HepG2 (cell line): ENCODE data around the gene TUFM. TPM values are rescaled to one million over a fixed set of nuclear protein-coding genes. Genes with fewer than 3 reads are reported as not detected.

ENCODE experiments used
- CERS6 ChIP-seq: sonication (generic); formaldehyde crosslinking; IDR thresholded peaks from 2 replicates; pipeline ENCODE4 v1.5.0; 2020; ENCODE audit warnings: missing genetic modification reagents
- CTCF ChIP-seq: sonication (generic); formaldehyde crosslinking; IDR thresholded peaks from 2 replicates; pipeline ENCODE4 v1.5.0; 2020; ENCODE audit warnings: mild to moderate bottlenecking, missing genetic modification reagents, moderate library complexity
- FOXK1 ChIP-seq: sonication (generic); formaldehyde crosslinking; IDR thresholded peaks from 2 replicates; pipeline ENCODE4 v1.4.0; 2020; ENCODE audit warnings: low read depth, missing genetic modification reagents, borderline replicate concordance
- GMEB2 ChIP-seq: IDR thresholded peaks from 2 replicates; pipeline ENCODE4 v1.6.1; 2016; ENCODE audit warnings: missing biosample characterization, missing genetic modification reagents, low read depth
- GZF1 ChIP-seq: sonication (generic); formaldehyde crosslinking; IDR thresholded peaks from 2 replicates; pipeline ENCODE4 v1.5.1; 2020; ENCODE audit warnings: mild to moderate bottlenecking, missing genetic modification reagents
- HHEX ChIP-seq: IDR thresholded peaks from 2 replicates; pipeline ENCODE4 v1.6.1; 2016; ENCODE audit warnings: control low read depth
- IRF9 ChIP-seq: sonication (generic); formaldehyde crosslinking; IDR thresholded peaks from 2 replicates; pipeline ENCODE4 v1.8.0; 2022; ENCODE audit warnings: missing genetic modification reagents, mild to moderate bottlenecking, borderline replicate concordance
- ISL2 ChIP-seq: sonication (generic); formaldehyde crosslinking; IDR thresholded peaks from 2 replicates; pipeline ENCODE4 v1.5.0; 2020; ENCODE audit warnings: missing genetic modification reagents
- NR2F1 ChIP-seq, 2 experiments: fragments of 450-650 bp in 1 of 2; formaldehyde crosslinking in 1 of 2; IDR thresholded peaks; 2 replicates each; pipeline versions ENCODE4 v1.5.0 to v1.6.1; 2016 to 2020; ENCODE audit warnings: mild to moderate bottlenecking in 1 of 2, missing compliant biosample characterization in 1 of 2, missing genetic modification reagents in 1 of 2, moderate library complexity in 1 of 2
- PCBP2 ChIP-seq: fragments of 200-400 bp; formaldehyde crosslinking; optimal IDR thresholded peaks from 2 replicates; pipeline ENCODE3; 2018; ENCODE audit warnings: low read length, low read depth; ENCODE audit not compliant: poor library complexity, severe bottlenecking
- POLR2AphosphoS5 ChIP-seq: IDR thresholded peaks from 2 replicates; pipeline ENCODE4 v1.6.1; 2012; ENCODE audit warnings: low read depth, low read length
- SNAI1 ChIP-seq: sonication (generic); formaldehyde crosslinking; IDR thresholded peaks from 2 replicates; pipeline ENCODE4 v1.5.0; 2020; ENCODE audit warnings: mild to moderate bottlenecking, missing genetic modification reagents, borderline replicate concordance
- SP2 ChIP-seq: sonication (generic); formaldehyde crosslinking; IDR thresholded peaks from 2 replicates; pipeline ENCODE4 v1.5.1; 2020; ENCODE audit warnings: mild to moderate bottlenecking, missing genetic modification reagents
- SRF ChIP-seq: IDR thresholded peaks from 2 replicates; pipeline ENCODE4 v1.6.1; 2011; ENCODE audit warnings: mild to moderate bottlenecking, low read depth, low read length, moderate library complexity
- TCF7 ChIP-seq: sonication (generic); IDR thresholded peaks from 2 replicates; pipeline ENCODE4 v1.6.1; 2016; ENCODE audit warnings: antibody characterized with exemption, low read depth
- U2AF1 ChIP-seq: fragments of 200-400 bp; formaldehyde crosslinking; optimal IDR thresholded peaks from 2 replicates; pipeline ENCODE3; 2017; ENCODE audit warnings: mild to moderate bottlenecking, low read depth, low read length
- ZBTB39 ChIP-seq: sonication (generic); formaldehyde crosslinking; IDR thresholded peaks from 2 replicates; pipeline ENCODE4 v1.5.0; 2020; ENCODE audit warnings: missing genetic modification reagents
- ZFP91 ChIP-seq: sonication (generic); formaldehyde crosslinking; IDR thresholded peaks from 2 replicates; pipeline ENCODE4 v1.9.0; 2022; ENCODE audit warnings: missing genetic modification reagents, mild to moderate bottlenecking, borderline replicate concordance
- ZNF598 ChIP-seq: sonication (generic); formaldehyde crosslinking; IDR thresholded peaks from 2 replicates; pipeline ENCODE4 v1.5.1; 2020; ENCODE audit warnings: mild to moderate bottlenecking, missing genetic modification reagents, borderline replicate concordance
- polyA plus RNA-seq, 8 experiments: library from polyadenylated mRNA; depleted of rRNA in 3 of 8; stranded (reverse) in 7 of 8; unstranded in 1 of 8; fragments of >200 nt; fragmentation: Illumina TruSeq in 4 of 8; extraction: Trizol in 4 of 8; gene quantifications; 2 replicates each; pipeline versions ENCODE4 v1.2.1 to v1.2.3, GENCODE V29; 2011 to 2016; ENCODE audit warnings: low read depth in 4 of 8, missing spikeins in 1 of 8, mixed read lengths in 1 of 8; ENCODE audit not compliant: insufficient read depth in 1 of 8
- total RNA-seq, 5 experiments: library from RNA; depleted of rRNA; stranded (reverse); fragments of >200 nt; fragmentation: Illumina TruSeq; extraction: Trizol; gene quantifications; 2 replicates each; pipeline ENCODE4 v1.2.3, GENCODE V29; 2016; ENCODE audit warnings: low read depth in 1 of 5

TUFM gene
- total and polyA plus RNA-seq, 2 of the 13 experiments (the other 11 are each of a cell fraction or from before 2014, with no cell fraction given), result 206 to 298 TPM

GRCh38 chr16:28822520-28823290 lies 23.4 kb downstream of the TUFM start, which contains the start of gene ATXN2L (continued):
- peak; percentile 98 for TF ChIP-seq ZNF598 (CRISPR knock-in tag)
- no peak for TF ChIP-seq CERS6
- no peak for TF ChIP-seq TCF7
- TF ChIP-seq FOXK1, result peak; percentile 95
- peak in 1 of 2 experiments; percentile 28; a peak in 1 of 4 replicates for TF ChIP-seq NR2F1 (CRISPR knock-in tag; IDR thresholded peaks at IDR 0.05)
- no peak for TF ChIP-seq ZBTB39 (CRISPR knock-in tag)
- TF ChIP-seq SRF, result no peak
- peak; percentile 16 for TF ChIP-seq PCBP2
- TF ChIP-seq GMEB2 (CRISPR knock-in tag), result peak; percentile 100
- 0 out of 2 replicates have a peak, but pooled peaks have one; percentile 40 for TF ChIP-seq GZF1 (CRISPR knock-in tag)
- TF ChIP-seq ZFP91 (CRISPR knock-in tag), result peak; percentile 95
- peak; percentile 98 for TF ChIP-seq POLR2AphosphoS5
- peak; percentile 91 for TF ChIP-seq U2AF1
- peak; percentile 59 for TF ChIP-seq CTCF (CRISPR knock-in tag)
- peak; percentile 71 for TF ChIP-seq ISL2 (CRISPR knock-in tag)
- peak; percentile 44; the same call in 1 of the 2 replicates for TF ChIP-seq HHEX (CRISPR knock-in tag)
- TF ChIP-seq SP2 (CRISPR knock-in tag), result peak; percentile 64; the same call in 1 of the 2 replicates
- TF ChIP-seq SNAI1 (CRISPR knock-in tag), result no peak; the same call in 1 of the 2 replicates
- TF ChIP-seq IRF9 (CRISPR knock-in tag), result peak; percentile 83
